Measurements from ENCODE around the gene FSD2.

Gene FSD2

DNA sequence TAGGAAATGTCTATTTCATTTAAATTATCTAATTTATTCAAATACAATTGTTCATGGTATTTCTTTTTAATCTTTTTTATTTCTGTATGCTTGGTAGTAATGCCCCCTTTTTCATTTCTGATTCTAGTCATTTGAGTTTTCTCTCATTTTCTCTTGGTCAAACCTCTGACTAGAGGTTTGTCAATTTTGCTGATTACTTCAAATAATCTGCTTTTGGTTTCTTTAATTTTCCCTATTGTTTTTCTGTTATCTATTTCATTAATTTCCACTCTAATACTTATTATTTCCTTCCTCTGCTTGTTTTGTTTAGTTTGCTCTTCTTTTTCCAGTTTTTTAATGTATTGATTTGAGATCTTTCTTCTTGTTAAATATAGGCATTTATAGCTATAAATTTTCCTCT, 12.1 kb downstream of the FSD2 start:
- TF ChIP-seq, protein P1, sequence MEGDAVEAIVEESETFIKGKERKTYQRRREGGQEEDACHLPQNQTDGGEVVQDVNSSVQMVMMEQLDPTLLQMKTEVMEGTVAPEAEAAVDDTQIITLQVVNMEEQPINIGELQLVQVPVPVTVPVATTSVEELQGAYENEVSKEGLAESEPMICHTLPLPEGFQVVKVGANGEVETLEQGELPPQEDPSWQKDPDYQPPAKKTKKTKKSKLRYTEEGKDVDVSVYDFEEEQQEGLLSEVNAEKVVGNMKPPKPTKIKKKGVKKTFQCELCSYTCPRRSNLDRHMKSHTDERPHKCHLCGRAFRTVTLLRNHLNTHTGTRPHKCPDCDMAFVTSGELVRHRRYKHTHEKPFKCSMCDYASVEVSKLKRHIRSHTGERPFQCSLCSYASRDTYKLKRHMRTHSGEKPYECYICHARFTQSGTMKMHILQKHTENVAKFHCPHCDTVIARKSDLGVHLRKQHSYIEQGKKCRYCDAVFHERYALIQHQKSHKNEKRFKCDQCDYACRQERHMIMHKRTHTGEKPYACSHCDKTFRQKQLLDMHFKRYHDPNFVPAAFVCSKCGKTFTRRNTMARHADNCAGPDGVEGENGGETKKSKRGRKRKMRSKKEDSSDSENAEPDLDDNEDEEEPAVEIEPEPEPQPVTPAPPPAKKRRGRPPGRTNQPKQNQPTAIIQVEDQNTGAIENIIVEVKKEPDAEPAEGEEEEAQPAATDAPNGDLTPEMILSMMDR (IDR thresholded peaks at IDR 0.05; ENCODE audit: borderline replicate concordance, insufficient read depth, low read depth, low read length), result no peak

DNA sequence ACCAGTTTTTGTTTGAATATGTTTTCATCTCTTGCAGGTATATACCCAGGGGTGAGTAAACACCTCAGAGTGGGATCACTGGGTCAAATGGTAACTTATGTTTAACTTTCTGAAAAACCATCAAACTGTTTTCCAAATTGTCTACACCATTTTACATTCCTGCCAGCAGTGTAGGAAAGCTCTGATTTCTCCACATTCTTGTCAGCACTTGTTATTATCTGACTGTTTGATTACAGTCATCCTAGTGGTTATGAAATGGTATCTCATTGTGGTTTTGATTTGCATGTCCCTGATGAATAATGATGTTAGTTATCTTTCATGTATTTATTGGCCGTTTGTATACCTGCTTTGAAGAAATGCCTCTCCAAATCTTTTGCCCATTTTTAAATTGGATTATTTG, 13.8 kb downstream of the FSD2 start:
- TF ChIP-seq, protein P1 (IDR thresholded peaks at IDR 0.05; ENCODE audit: borderline replicate concordance, insufficient read depth, low read depth, low read length), result no peak
- no peak overlapping the region for H3K4me3 ChIP-seq (ENCODE audit: low read depth, low read length)

More for the DNA sequence above, 12.1 kb downstream of the FSD2 start:
- H3K4me3 ChIP-seq (ENCODE audit: low read depth, low read length), result no peak overlapping the region

DNA sequence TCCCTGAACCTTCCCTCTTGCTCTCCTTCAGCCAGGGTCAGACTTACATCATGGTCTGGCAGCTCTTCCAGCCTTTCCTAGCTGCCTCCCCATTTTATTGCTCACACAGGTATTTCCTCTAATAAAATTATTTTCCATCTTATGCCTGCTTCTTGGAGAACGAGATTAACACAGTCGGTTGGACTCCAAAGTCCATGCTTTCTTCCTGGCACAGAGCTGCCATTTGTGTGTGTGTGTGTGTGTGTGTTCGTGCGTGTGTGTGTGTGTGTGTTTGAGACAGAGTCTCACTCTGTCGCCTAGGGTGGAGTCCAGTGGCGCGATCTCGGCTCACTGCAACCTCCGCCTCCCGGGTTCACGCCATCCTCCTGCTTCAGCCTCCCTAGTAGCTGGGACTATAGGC, 15.5 kb downstream of the FSD2 start:
- TF ChIP-seq, protein P1 (IDR thresholded peaks at IDR 0.05; ENCODE audit: borderline replicate concordance, insufficient read depth, low read depth, low read length), result no peak
- no peak overlapping the region for H3K4me3 ChIP-seq (ENCODE audit: low read depth, low read length)

DNA sequence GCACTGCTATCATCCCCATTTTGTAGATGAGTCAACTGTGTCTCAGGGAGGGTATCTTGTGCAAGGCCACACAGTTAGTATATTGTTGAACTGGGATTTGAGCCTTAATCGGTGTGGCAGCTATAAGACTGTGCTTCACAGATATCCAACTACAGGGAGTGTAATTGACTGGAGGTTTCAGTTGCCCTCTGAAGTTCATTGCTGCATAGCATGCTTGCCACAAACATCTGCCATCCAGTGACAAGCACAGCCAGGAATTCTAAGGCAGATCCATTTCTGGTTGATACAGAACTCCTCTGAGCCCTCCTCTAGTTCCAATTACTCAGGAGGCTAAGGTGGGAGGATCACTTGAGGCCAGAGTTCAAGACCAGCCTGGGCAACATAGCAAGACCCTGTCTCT, 16.4 kb downstream of the FSD2 start:
- H3K4me3 ChIP-seq (ENCODE audit: low read depth, low read length), result no peak overlapping the region
- TF ChIP-seq, protein P1 (IDR thresholded peaks at IDR 0.05; ENCODE audit: borderline replicate concordance, insufficient read depth, low read depth, low read length), result no peak

DNA sequence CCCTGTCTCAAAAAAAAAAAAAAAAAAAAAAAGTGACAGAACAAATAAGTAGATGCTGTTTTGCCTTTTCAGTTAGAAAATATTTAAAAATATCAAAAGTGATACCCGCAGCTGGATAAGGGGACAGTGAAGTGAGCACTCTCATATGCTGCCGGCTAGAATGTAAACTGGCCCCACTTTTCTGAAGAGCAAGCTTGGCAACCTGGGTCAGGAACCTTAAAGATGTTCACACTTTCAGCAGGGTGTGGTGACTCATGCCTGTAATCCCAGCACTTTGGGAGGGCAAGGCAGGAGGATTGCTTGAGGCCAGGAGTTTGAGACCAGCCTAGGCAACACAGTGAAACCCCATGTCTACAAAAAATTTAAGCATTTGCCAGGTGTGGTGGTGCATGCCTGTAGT, 17.4 kb downstream of the FSD2 start:
- H3K4me3 ChIP-seq (ENCODE audit: low read depth, low read length), result no peak overlapping the region
- TF ChIP-seq, protein P1 (IDR thresholded peaks at IDR 0.05; ENCODE audit: borderline replicate concordance, insufficient read depth, low read depth, low read length), result no peak

DNA sequence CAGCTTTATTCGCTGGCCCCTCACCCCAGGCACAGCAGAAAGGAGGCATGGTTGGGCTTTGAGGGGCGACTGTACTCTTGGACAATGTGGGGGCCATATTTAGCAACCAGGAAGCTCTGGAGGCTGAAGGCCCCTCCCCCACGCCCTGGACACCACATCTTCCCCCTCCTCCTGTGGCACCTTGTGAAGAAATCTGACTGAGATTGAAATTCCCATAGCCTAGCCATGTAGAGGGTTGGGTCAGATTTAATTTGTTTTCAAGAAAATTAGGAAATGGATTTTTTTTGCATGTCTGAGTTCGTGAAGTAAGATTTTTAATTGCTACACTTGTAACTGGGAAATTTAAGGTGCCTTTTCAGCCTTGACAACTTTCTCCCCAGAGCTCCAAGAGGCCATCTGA, 24.5 kb downstream of the FSD2 start:
- TF ChIP-seq, protein P1 (IDR thresholded peaks at IDR 0.05; ENCODE audit: borderline replicate concordance, insufficient read depth, low read depth, low read length), result no peak

DNA sequence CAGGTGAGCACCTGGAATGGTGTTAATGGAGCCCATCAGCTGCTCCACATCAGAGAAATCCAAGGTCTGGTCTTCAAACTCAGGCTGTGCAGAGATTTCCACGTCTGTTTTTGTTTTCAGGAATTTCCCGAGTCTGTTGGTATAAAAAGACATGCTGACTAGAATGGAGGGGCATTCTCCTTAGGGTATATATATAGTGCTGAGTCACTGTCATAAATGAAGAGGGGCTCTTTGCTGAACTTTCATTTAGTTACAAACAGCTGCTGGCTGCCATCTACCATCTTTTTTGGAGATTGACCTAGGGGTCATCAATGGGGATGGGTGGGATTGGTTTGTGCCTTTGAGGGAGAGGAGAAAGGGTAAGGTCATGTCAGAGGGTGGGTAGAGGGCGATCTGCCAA, 27.1 kb downstream of the FSD2 start:
- TF ChIP-seq, protein P1 (IDR thresholded peaks at IDR 0.05; ENCODE audit: borderline replicate concordance, insufficient read depth, low read depth, low read length), result no peak
- H3K4me3 ChIP-seq (ENCODE audit: low read depth, low read length), result no peak overlapping the region

More for the DNA sequence above, 24.5 kb downstream of the FSD2 start:
- H3K4me3 ChIP-seq (ENCODE audit: low read depth, low read length), result no peak overlapping the region
